Stimulated activated CD8-positive, alpha-beta memory T cell treated with anti-CD3 and anti-CD28 coated beads, Interleukin-4, amount 100 ng/mL, for 4 hours (primary cell): ENCODE measurements around the gene NPPC.

Experiments used
- DNase-seq, 2 donors: peaks; one replicate each; pipeline ENCODE4 v3.0.0-alpha.2; 2020; ENCODE audit warnings: low read depth in 2 of 2, low spot score in 1 of 2

Gene NPPC

GRCh38 chr2:231935815-231936214 is 9.6 kb upstream of the NPPC start:
- no peak for DNase-seq

- DNase-seq: no peak
Observed at GRCh38 chr2:231935207-231935524, 9.0 kb upstream of the NPPC start.

GRCh38 chr2:231934441-231935206 is 8.4 kb upstream of the NPPC start:
- no peak for DNase-seq

DNA sequence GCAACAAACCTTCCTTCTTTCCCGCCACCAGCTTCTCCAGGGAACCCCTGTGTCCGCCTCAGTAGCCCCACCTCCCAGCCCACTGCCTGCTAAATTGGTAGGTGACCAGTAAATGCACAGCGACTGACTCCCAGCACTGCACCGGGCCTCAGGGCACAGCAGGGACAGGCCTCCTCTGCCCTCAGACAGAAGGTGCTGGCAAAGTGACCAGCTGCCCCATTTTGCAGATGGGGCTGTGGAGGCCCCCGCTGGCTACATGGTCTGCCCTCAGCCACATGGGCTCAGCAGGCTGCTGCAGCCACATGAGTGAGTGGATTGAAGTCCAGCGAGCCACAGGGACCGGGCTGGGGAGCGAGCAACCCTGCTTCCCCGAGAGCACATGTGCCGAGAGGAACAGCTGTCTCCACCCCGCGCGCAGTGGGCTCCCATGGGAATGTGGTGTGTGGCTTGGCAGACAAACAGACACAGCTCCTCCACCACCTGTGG is 7.8 kb upstream of the NPPC start:
- no peak for DNase-seq

- no peak for DNase-seq
Observed at GRCh38 chr2:231932985-231933915, 7.1 kb upstream of the NPPC start.

DNA sequence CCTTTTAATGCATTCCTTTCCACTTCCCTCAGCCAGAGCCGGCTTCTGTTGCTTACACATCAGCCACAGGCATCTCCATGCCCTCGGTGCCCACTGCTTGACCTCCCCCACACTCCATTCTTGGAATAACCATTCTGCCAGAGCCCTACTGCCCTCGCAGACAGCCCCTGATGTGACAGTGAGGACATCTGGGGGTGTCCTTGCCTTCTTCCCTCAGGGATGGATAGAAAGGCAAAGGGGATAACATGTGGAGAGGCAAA is 6.4 kb upstream of the NPPC start:
- no peak for DNase-seq

- no peak for DNase-seq
Observed at GRCh38 chr2:231931481-231931915, 5.3 kb upstream of the NPPC start.

- no peak for DNase-seq
Observed at GRCh38 chr2:231930593-231931281, 4.5 kb upstream of the NPPC start.

- no peak for DNase-seq
Observed at GRCh38 chr2:231929961-231930592, 3.9 kb upstream of the NPPC start.

- DNase-seq: no peak
Observed at GRCh38 chr2:231928901-231929725, 2.9 kb upstream of the NPPC start.

DNA sequence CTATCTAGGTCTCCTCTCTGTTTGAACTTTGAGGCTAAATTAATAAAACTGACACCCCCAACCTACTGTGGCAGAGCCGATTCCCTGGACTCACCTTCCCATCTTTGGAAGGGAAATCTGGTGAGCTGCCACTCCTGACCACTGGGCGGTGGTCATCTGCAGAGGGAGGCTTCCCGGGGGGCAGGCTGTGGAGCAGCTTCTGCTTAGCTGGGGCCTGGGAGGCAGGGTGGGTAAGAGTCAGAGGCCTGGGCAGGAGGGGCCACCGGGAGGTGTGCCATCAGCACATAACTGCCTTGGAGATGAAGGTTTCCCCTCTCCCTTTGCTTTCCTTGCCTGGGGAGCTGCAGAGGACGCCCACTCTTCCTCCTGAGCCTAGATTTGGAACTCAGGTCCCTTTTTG is 2.3 kb upstream of the NPPC start:
- DNase-seq: no peak

DNA sequence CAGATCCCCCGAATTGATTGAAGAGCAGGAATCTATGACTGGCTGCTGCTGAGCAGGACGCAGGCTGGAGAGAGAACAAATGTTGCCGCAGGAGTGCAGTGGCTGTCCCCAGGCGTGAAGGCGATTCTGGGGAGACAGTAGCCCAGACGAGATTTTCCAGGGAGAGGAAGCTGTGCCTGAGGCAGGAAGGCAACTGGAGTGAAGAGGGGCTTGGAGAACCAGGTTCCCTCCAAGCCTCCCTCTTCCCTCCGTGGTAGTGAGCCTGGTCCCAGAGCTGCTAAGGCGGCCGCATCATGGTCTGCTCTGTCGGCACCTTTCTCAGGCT is 1.3 kb upstream of the NPPC start:
- DNase-seq: no peak

DNA sequence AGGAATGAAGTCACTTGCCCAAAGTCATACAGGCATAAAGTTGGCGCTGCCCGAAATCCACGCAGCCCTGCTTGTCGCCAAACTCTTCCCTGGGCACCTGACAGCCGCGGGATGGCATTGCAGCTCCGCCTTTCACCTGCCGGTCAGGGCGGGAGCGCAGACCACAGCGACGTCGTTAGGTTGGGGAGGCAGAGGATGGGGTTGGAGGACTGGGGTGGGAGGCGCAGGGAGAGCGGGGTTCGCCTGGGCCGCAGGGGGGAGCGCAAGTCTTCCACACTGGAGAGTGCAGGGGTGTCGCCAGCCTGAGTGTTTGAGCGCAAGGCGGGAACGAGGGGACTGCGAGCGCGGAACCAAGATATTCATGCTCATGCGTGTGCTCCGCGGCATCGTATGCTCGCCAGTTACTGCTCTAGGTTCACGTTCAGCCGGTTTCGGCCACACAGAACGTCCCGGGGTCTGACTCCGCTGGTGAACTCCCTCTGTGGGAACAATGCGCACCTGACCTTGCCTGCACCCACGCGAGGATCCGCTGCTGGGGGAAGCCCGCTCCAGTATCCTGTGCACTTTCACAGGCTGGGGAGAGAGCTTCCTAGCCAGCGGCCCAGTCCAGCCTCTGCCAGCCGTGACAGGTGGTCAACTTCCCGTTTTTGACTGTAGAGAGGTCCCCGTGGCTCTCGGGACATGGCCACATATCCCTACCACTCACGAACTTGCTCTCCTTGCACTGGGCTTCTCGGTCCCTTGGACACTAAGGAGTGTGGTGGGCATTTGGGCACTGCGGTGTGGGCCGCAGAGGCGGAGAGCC is 767 bp upstream of the NPPC start:
- no peak for DNase-seq

DNA sequence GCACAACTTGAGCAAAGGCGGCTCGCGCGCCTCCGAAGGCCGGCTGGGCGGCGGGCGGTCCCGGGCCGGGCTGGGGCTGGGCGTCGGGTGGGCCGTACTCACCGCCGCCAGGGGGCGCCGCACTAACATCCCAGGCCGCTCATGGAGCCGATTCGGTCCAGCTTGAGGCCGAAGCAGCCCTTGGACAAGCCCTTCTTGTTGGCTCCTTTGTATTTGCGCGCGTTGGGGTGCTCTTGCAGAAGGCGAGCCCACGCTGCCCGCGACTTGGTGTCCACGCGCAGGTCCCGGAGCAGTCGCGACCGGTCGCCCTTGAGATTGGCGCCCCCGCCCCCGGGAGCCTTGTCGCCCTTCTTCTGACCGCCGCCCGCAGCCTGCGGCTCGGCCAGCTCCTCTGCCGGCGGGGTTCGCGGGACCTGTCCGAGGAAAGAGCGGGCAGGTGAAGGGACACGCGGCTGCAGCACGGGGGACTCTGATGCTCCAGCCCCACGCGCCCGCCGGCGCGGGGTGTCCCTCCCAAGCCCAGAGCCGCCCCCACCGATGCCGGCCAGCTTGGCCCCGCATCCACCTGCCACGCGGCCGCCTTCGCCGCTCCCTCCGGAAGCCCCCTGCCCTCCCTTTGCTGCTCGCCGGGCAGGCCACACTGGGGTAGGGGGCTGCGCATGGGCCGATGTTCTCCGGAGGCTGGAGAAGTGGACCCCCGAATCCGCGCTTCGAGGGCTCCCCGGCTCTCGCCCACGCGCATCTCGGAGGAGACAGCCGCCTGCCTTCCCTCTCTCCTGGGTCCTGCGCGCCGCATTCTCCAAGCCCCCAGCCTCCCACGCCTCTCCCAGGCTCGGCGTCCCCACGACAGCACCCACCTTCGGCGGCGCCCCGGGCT is 655 bp downstream of the NPPC start:
- peak; percentile 12 to 35 for DNase-seq

- no peak for DNase-seq
Observed at GRCh38 chr2:231924889-231925275, 1.3 kb downstream of the NPPC start.

DNA sequence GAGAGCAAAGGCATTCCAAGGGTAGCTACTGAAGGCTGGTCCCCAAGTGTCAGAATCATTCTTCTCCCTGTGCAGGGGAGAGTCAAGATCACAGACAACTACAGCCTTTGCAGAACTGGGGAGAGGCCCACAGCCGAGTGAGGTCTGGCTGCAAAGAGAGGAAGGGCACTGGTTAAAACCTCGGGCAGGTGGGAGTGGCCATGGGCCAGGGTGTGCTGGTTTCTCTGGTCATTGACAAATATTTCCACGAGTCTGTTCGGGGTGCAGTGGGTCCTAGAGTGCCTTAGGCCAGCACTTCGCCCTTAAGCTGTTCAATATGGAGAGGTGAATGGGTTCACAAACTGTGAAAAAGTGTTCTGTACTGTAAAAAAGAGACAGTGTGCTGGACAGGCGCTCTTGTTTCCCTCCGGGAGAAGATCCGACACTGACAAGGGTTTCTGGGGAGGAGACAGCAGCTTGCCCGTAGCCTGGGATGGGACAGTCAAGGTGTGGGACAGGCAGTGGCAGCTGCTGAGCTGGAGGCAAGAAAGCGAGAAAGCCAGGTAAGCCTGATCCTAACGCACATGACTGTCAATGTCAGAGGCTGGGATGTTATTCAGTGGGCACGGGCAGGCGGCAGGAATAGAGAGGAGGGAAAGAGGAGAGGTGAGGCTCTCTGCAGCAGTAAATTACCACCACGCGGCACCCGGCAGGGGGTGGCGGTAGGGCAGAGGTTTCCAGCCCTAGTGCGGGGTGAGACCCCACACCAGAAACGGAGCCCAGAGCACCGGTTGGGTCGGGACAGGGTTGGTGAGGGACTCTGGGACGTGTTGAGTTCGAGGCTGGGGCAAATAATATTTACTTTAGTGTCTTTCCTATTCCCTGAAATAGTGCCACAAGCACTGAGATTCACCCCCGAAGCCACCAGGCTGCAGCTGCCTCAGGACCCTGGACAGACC is 2.0 kb downstream of the NPPC start:
- no peak for DNase-seq

DNA sequence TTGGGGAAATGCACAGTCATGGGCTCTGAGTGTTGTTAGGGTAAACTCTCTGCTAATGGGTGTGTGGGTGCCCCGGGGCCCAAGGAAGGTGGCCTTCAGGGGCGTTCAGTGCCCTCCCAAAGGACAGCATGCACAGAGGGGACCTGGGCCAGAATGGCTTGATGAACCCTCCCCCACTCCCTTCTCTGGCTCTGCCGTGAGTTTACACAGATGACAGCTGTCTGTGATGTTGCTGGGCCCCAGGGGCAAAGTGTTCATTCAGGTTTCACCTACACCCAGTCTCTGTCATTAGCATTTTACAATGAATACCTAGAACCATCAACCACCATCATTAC is 3.2 kb downstream of the NPPC start:
- no peak for DNase-seq
